GM12865 (cell line): ENCODE results near the gene INS.

Experiments used
- DNase-seq: peaks from one replicate; pipeline ENCODE4 v3.0.0; 2010; ENCODE audit warnings: low read depth
- H3K4me3 ChIP-seq: 2 replicates; pipeline ENCODE4 v1.5.1; 2011; ENCODE audit warnings: mild to moderate bottlenecking, low read depth, low read length, control low read depth
- TF ChIP-seq, protein P1 (sequence below): IDR thresholded peaks from 2 replicates; pipeline ENCODE4 v1.5.1; 2011; ENCODE audit warnings: low read length, control low read depth, low read depth, inconsistent platforms; ENCODE audit not compliant: insufficient read depth; ENCODE audit errors: missing control alignments

The INS gene

DNA sequence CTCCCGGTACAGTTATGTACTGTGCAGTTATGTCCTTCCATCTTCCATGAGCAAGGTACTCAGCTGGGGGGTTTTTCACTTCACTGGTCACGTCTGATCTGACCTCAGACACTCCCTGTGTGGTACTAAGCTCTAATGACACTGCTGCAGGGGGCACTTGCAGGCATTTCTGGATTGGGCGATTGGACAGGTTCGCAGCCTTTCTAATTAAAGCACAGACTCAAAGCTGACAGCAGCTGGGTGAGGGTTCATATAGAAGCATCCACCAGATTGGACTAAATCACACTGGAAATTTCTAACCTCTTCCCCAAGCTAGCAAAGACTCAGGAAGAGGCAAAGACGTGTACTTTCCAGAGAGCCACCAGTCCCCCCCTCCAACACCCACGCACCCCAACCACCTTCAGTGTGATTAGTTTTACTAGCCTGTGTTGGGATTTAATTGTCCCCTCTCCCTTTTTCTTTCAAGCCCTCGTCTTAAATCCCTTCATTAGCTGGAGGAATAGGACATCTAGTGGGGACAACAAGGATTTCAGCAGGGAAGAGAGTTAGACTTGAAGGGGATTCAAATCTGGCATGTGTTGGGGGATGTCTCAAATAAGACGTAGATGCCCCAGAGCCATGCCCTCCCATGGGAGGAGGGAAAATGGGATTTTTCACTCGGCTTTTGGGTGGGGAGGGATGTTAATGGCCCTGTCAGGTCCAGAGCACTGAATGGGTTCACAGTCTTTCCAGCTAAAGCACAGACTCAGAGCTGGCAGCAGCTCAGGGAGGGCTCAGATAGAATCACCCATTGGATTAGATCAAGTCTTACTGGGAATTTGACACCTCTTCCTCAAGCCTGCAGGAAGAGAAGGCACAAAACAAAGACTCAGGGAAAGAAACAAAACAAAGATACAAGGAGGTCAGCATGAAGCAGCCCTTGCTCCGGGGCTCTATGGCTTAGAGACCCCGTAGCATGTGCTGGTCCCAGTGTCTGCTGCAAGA is 10.9 kb downstream of the INS start:
- H3K4me3 ChIP-seq: no peak overlapping the region
- TF ChIP-seq, protein P1, sequence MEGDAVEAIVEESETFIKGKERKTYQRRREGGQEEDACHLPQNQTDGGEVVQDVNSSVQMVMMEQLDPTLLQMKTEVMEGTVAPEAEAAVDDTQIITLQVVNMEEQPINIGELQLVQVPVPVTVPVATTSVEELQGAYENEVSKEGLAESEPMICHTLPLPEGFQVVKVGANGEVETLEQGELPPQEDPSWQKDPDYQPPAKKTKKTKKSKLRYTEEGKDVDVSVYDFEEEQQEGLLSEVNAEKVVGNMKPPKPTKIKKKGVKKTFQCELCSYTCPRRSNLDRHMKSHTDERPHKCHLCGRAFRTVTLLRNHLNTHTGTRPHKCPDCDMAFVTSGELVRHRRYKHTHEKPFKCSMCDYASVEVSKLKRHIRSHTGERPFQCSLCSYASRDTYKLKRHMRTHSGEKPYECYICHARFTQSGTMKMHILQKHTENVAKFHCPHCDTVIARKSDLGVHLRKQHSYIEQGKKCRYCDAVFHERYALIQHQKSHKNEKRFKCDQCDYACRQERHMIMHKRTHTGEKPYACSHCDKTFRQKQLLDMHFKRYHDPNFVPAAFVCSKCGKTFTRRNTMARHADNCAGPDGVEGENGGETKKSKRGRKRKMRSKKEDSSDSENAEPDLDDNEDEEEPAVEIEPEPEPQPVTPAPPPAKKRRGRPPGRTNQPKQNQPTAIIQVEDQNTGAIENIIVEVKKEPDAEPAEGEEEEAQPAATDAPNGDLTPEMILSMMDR: no peak
- DNase-seq: no peak

DNA sequence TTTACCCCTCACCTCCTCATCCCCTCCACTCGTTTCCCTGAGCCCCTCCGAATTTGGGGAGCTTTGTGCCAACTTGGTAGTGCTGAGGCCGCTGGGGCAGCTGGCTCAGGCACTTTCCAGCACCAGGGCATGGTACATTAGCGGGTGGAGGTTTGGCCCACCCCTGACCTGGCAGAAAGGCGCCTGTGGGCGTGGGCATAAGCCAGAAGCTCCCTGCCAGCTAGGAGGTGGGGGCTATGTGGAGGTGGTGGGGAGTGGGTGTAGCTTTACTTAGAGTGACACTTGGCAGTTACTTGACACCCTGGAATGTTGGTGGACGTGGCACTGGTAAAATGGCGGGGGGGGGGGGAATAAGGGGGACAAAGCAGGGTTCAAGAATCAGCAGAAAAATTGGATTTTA is 11.5 kb downstream of the INS start:
- TF ChIP-seq, protein P1: no peak
- DNase-seq: no peak
- no peak overlapping the region for H3K4me3 ChIP-seq

DNA sequence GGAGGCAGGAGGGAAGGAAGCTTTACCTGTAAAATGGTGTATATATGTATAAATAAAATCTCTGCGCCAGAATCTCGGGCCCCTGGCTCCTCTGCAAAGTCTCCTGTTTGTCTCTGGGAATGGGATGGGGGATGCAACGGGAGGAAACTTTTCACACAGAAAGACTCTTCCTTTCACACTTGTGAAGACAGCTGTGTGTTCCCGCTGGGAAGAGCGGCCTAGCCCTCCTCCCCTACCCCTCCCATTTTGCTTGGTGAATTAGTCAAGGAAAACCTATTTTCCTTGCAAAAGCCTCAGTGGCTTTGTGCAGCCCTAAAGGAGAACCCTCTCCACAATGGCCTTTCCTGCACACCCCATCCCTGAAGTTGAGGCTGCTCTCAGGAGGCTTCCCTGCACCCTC is 12.4 kb downstream of the INS start:
- H3K4me3 ChIP-seq: no peak overlapping the region
- TF ChIP-seq, protein P1: no peak
- DNase-seq: no peak

DNA sequence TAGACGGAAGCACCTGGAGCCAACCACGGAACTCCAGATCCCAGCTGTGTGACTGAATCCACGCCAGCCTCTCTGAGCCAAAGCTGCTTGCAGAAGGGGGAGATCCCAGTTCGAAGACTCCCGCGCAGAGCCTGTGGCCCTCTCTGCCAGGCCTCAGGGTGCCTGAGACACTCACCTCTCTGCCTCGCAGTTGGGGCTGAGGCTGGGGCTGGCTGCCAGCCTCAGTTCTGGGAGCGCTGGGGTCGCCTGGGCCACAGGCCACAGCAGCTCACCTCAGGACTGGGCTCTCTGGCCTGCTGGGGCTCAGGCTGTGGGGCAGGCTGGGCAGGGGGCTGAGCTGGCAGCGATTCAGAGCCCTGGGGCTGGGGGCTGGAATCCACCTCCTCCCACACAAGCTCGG is 13.6 kb downstream of the INS start:
- no peak overlapping the region for H3K4me3 ChIP-seq
- TF ChIP-seq, protein P1: no peak

DNA sequence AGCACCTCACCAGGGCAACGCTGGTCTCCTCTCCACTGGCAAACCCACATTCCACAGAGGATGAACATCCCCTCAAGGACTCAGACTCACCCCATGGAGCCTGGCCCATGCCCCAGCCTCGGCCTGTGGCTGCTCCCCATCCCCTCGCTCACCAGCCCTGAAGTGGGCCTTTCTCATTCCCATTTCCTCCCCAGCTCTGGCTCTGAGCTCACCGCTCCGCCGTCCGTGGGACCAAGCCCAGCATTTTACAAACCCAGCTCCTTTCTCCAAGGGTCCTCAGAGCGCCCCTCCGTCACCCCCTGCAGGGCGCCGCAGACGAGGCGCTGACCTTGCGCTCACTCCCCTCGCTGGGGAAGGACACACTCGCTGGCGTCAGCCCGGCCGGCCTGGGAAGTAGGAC is 15.0 kb downstream of the INS start:
- no peak for DNase-seq
- TF ChIP-seq, protein P1: no peak
- H3K4me3 ChIP-seq: no peak overlapping the region

More for the DNA sequence above, 13.6 kb downstream of the INS start:
- no peak for DNase-seq

DNA sequence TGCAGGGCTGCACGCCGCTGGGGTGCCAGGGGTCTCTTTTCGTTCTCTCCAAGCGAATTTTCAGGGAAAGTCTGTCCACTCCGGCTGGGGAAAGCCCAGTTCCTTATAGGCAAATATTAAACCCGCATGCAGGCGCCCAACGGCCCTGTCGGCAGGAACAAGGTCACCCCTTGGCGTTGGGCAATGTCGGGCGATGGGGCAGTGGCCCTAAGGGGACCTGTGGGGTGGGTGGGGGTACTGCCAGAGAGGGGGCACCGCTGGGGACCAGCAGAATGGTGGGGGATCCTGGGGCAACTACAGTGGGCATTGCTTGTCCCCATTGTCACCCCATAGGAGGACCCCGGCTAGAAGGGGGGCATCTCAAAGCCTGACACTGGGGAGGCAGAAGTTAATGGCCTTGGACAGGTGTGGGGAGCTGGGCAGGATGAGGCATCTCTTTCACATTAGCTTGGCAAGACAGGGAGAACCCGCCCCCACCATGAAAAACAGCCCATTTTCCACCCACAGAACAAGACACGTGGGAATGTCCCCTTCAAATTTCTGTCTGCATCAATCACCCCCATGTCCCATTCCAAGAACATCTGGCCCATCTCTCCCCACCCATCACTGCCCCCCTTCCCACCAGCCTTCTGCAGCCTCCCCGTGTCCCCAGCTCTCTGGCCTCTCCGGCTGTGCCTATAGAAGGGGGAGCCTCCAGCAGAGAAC is 16.3 kb downstream of the INS start:
- DNase-seq: no peak
- H3K4me3 ChIP-seq: no peak overlapping the region
- TF ChIP-seq, protein P1: no peak
